HG02798 (cell line): ENCODE results near the gene SMG6.

Source experiments
- ATAC-seq: cut with Tn5 transposase; IDR thresholded peaks from one replicate; pipeline ENCODE4 v1.9.1; 2021; ENCODE audit warnings: mild to moderate bottlenecking; ENCODE audit not compliant: unreplicated experiment, poor library complexity

Gene SMG6

DNA sequence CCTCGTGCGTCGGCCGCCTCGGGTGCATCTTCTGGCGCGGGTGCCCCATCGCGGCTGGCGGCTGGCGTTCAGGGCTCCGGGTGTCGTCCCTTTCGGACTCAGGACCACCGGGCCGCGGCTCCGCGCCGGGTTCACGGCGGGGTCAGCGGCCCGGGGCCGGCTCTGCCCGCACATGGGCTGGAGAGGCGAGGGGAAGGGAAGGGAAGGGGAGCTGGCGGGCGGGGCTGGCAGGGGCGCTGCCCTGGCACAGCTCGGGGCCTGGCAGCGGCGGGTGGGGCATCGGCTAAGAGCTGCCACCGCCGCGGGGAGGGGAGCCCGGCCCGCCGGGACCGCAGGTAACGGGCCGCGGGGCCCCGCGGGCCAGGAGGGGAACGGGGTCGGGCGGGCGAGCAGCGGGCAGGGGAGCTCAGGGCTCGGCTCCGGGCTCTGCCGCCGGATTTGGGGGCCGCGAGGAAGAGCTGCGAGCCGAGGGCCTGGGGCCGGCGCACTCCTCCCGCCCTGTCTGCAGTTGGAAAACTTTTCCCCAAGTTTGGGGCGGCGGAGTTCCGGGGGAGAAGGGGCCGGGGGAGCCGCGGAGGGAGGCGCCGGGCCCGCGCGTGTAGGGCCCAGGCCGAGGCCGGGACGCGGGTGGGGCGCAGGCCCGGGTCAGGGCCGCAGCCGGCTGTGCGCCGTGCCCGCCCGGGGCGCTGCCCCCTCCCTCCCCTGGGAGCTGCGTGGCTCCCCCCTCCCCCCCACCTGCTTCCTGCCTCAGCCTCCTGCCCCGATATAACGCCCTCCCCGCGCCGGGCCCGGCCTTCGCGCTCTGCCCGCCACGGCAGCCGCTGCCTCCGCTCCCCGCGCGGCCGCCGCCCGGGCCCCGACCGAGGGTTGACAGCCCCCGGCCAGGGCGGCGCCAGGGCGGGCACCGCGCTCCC, 248.0 kb downstream of the SMG6 start:
- ATAC-seq = no peak

- ATAC-seq = peak; percentile 43
Observed at GRCh38 chr17:2054512-2055291, 248.9 kb downstream of the SMG6 start, which contains the start of gene HIC1. HIC1 (plus strand) TSS chr17:2055103; CDS start chr17:2056691, 1,588 bp downstream.

GRCh38 chr17:2054262-2054511, 249.4 kb downstream of the SMG6 start:
- ATAC-seq = no peak

DNA sequence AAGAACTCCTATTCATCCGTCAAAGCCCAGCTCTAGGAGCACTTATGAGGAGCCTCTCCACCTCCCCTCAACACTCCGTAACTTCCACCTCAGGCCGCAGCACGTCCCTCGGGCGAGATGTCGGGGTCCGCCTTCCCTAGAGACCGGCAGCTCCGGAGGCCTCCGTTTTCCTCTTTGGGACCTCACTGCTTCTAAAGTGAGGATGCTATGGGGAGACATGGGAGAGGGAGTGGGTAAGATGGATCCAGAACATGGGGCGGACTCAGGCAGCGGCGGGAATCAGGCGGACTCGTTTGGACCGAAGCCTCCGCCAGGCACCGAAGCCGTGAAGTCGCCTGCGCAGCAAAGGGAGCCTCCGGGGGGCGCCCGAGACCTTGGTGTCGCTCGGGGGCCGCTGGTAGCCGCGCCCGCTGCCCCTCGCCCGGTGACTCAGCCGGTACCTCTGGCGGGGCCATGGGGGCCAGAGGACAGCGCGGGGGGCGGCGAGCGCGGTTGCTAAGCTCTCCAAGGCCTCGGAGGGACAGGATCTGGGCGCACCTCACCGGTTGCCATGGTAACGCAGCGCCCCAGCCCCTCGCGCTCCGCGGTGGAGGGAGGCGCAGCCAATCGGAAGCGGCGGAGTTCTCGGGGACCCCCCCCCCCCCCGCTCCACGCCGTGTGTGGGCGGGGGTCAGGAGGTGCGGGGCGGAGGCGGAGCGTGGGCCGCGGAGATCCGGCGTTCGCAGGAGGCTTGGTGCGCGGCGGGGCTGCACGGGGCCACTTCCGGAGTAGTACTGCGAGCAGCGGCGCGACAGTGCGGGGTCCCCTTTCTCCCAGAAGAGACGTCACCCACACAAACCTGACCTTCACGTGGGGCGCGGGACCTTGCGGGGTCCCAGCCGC, 250.0 kb downstream of the SMG6 start:
- no peak for ATAC-seq

- ATAC-seq = no peak
Observed at GRCh38 chr17:2051933-2052559, 251.5 kb downstream of the SMG6 start.

DNA sequence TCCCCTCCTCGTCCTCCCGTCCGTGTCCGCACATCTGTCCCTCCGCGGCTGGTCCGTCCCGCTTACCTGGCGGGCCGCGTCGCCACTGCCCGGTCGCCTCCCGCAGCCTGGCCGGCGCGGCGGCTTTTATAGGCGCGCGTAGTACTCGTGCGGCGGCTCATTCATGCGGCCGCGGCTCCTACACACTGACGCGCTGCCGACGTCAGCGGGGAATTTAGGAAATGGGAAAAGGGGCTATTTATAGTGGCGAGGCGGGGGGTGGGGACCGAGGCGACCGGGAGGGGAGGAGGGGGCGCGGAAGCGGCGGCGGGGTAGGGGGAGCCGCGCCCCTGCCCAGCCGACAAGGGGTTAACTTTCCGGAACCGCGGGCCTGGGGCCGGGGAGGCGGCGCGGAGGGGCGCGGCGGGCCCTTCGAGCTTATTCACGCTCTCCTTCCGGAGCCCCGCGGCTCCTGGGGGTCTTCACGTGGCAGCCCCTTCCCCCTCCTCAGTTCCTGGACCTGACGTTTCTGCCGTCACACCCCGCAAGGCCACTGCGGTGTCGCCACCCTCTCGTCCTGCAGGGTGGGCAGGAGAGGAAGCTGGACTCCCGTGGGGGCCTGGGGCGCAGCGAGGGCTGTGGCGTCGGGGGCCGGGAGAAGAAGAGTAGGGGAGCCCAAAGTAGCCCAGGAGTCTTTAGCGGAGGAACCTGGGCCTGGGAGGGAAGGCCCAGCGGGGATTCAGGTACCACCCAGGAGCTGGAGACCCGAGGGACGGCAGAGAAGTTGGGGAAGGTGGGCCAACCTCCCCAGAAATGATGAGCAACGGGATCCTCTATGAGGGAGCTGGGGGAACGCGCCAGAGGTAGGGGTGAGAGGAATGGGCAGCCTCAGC, 252.3 kb downstream of the SMG6 start:
- no peak for ATAC-seq

DNA sequence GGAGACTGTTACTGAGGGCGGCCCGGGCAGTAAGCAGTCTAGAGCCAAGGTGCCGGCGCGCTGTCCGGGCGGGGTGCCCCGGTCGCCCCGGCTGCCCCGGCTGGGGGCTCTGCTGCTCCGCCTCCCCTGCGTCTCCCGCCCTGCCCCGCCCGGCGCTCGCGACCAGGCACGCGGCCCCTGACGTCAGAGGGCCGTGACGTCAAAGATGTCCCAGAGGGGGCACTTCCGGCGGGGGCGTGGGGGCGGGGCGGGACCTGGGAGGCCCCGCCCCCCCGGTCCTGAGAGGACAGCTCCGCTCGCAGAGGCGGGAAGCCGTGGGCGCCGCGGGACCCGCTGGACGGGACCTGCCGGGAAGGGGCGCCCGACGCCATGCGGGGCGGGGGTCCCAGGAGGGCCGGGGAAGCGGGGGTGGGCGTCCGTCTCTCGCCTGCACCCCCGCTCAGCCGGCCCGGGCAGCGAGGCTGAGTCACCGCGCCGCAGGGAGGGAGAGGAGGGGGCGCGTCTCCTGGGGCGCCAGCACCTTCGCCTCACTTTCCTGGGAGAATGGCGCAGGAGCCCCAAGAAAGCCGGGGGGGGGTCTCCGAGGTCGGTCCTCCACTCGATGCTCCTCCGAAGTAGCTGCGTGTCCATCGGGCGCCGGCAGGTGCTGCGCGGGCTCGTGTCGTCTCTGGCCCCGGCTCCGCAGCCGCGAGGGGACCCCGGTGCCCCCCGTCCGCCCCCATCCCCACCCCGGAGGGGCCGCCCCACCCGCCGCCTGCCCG, 253.1 kb downstream of the SMG6 start:
- peak; percentile 22 for ATAC-seq

DNA sequence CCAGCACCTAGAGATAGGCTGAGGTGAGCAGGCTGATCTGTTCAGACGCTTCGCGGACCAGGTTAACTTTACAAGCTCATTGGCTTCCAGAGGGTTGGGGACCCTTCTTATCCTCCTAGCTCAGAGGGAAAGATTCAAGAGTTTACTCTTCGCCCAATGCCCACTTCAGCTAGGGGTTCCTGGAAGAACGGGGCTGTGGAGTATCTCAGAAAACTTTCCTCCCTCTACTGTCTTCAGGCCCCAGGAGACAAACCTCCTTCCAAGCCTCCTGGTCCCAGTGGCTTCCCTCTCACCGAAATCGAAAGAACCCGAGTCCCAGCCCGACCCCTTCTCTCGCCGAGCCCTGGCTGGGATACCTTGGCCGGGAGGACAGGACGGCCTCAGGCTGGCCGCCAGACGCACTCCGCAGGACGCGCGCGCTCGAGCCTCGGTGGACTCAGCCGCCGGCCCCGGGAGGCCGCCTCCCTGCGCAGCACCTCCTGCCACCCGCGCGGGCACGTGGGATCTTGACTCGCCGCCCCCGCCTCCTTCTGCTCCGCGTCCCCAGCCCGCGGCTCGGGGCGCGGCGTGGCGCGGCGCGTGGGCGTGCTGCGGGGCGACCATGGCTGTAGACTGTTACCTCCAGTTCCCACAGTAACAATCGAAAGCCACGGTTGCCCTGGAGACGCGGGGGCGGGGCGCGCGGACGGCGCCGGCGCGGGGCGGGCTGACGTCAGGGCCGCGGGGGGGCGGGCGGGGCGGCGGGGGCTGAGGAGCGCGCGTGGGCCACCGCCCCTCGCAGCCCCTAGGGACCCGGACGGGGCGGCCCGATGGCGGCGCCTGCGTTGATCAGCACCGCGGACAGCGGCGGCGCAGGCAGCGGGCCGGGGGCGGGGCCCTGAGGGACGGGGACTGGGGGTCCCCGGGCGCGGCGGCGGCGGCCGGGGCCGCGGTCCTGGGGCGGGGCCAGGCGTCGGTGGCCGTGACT, 254.0 kb downstream of the SMG6 start:
- peak; percentile 68 for ATAC-seq

DNA sequence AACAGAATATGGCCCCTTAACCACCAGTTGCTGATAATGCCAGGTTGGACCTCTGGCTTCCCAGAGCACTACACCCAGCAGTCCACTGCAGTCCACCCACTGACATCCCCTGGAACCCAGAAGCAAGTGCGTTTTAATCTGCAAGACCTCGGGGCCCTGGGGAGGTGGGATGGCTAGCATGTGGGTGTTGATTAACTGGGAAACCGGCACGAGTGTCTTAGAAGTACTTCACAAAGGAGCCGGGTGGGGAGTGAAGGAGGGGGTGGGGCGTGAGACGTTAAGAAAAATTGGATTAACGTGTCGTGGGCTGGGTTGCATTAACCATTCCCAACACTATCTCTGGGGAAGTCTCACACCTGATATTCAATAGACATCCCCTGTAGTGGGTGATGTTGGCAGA, 254.8 kb downstream of the SMG6 start:
- no peak for ATAC-seq

GRCh38 chr17:2047590-2047989, 256.0 kb downstream of the SMG6 start:
- no peak for ATAC-seq

DNA sequence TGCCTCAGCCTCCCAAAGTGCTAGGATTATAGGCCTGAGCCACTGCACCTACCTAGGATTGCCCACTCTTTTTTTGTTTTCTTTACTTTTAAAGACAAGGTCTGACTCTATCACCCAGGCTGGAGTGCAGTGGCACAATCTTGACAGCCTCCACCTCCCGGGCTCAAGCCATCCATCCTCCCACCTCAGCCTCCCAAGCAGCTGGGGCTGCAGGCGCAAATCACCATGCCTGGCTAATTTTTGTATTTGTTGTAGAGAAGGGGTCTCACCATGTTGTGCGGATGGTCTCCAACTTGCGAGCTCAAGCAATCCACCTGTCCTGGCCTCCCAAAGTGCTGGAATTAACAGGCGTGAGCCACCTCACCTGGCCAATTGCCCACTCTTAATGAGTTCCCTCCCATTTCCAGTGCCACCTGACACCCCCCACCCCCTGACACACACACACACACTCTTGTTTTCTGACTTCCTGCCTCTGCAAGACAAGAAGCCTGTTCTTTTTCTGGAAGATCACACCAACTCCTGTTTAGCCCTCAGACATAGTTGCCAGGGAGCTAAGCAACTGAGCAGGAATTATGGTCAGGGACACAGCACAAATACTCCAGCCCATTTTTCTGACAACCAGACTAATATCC, 259.2 kb downstream of the SMG6 start:
- ATAC-seq = no peak

DNA sequence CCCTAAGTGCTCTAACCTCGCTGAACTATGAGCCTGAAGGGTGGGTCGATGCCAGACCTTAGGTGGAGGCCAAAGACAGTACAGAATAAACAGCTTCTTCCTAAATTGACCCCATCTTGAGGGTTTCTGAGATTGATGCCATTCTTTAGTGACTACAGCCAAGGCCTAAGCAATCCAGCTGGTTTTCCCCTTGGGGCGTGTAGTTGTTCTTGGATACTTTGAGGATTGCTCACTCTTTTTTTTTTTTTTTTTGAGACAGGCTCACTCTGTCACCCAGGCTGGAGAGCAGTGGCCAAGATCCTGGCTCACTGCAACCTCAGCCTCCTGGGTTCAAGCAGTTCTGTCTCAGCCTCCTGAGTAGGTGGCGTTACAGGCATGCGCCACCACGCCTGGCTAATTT, 259.8 kb downstream of the SMG6 start:
- ATAC-seq = no peak

DNA sequence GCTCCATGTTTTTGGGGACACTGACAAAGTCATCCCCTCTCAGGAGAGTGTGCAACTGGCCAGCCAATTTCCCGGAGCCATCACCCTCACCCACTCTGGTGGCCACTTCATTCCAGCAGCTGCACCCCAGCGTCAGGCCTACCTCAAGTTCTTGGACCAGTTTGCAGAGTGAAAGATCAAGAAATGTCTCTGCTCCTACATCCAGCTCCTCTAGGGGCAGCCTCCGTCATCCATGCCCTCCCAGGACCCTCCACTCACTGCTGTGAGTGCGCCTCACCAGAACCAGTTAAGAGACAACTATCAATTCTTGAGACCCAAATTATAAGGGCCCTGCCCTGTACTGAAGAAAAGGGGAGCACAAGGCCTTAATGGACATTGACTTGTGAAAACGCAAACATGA, 260.7 kb downstream of the SMG6 start:
- ATAC-seq = no peak

- no peak for ATAC-seq
Observed at GRCh38 chr17:2042390-2042847, 261.2 kb downstream of the SMG6 start.

DNA sequence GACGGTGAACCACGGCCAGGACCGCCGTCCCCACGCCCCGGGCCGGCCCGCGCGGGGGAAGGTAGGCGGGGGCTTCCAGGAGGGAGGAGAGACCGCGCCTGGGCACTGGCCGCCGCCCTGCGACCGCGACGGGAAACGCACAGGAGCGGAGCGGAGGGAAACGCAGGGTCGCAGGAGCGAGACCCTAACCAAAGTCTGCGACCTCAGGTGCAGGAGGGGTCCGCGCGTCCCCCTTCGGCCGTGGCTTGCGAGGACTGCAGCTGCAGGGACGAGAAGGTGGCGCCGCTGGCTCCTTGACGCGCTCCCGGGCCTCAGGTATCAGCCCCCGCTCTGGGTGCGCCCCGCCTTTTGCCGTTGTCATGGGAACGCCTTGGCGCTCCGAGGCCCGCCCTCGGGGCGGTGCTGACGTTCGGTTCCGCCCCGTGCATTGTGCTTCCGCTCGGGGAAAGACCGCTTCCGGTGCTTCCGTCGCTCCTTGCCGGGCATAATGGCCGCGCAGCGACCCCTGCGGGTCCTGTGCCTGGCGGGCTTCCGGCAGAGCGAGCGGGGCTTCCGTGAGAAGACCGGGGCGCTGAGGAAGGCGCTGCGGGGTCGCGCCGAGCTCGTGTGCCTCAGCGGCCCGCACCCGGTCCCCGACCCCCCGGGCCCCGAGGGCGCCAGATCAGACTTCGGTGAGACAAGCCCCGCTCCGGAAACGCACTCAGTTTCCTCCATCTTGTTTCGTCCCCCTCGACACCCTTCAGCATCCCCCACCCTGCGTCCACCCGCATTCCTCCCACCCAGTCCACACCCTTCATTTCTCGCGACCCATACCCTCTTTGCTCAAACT, 261.8 kb downstream of the SMG6 start, which contains the start of gene OVCA2:
Gene OVCA2 (plus strand): TSS at position 462 of the 829 bp plus-strand sequence. CDS start 26 bp downstream, at position 488.
- ATAC-seq = peak; percentile 95
